Activated CD4-positive, alpha-beta T cell treated with anti-CD3 and anti-CD28 coated beads, Interleukin-2, amount 10 ng/mL, durations not matched to agents 7 days and 5 days (primary cell): ENCODE measurements around the gene TAF1L. TPM values are rescaled to one million over a fixed set of nuclear protein-coding genes. Genes with fewer than 3 reads are reported as not detected.
"Not testable (repeated sequence)": the region's sequence is repeated elsewhere in the genome, so short reads cannot be mapped to it uniquely, and the experiment has no call there.

ENCODE experiments used
- CTCF ChIA-PET: fragments of 350-600 bp; sonication (Branson Sonifier 250); formaldehyde crosslinking; loops from one replicate; lab custom pipeline; 2021; ENCODE audit warnings: antibody characterized with exemption; lab: Charles Lee
- POLR2A ChIA-PET: fragments of 350-600 bp; sonication (Branson Sonifier 250); formaldehyde crosslinking; loops from one replicate; lab custom pipeline; 2021; ENCODE audit warnings: antibody characterized with exemption; lab: Charles Lee
- DNase-seq: peaks from one replicate; pipeline ENCODE4 v3.0.0-alpha.2; 2020
- H3K27ac Mint-ChIP-seq: one replicate; pipeline ENCODE4 v1.8.0; 2021; ENCODE audit warnings: mild to moderate bottlenecking, moderate library complexity, mixed read lengths
- H3K27me3 Mint-ChIP-seq: one replicate; pipeline ENCODE4 v1.8.0; 2021; ENCODE audit warnings: mixed read lengths
- H3K36me3 Mint-ChIP-seq: one replicate; pipeline ENCODE4 v1.8.0; 2021; ENCODE audit warnings: low read depth, mixed read lengths
- H3K4me1 Mint-ChIP-seq: one replicate; pipeline ENCODE4 v1.8.0; 2021; ENCODE audit warnings: mixed read lengths
- H3K4me3 Mint-ChIP-seq: one replicate; pipeline ENCODE4 v1.8.0; 2021; ENCODE audit warnings: mild to moderate bottlenecking, moderate library complexity, mixed read lengths
- H3K9me3 Mint-ChIP-seq: one replicate; pipeline ENCODE4 v1.8.0; 2021; ENCODE audit warnings: mixed read lengths
- total RNA-seq, 2 experiments: library from RNA; stranded (reverse); gene quantifications; one replicate each; pipeline ENCODE4 v1.2.3, GENCODE V29; 2021

Gene TAF1L
- total RNA-seq, 2 experiments from 2014 or later, result not detected

DNA sequence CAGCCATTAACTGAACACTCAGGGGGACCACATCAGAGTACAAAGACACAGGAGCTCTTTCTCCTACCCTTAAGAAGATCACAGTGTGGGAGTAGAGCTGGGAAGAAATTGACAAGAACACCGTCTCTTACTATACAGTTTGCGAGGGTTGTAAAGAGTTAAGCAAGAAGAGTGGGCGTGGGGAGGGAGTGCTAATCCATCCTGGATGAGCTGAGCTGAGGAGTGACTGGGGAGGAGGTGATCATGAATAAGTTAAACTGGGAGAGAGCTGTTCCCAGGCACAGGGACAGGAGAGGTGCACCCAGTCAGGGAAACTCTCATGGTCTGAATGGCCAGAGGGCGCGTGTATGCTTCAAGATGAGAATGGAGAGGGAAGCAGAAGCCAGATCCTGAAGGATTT, 17.2 kb downstream of the TAF1L start:
- no peaks in the 10 kb centered on the region for H3K36me3 Mint-ChIP-seq
- no peaks in the 10 kb centered on the region for H3K4me1 Mint-ChIP-seq
- no peak for DNase-seq
- no peak overlapping the region for H3K27ac Mint-ChIP-seq
- peaks cover 14% of the 10 kb centered on the region for H3K27me3 Mint-ChIP-seq
- ChIA-PET CTCF (no interaction called here), POLR2A (interaction anchor here (0.6 kb wide), 1 partner anchor 242 kb away, joined by 3 read pairs; no protein-coding TSS in a partner anchor)
- no peaks in the 10 kb centered on the region for H3K9me3 Mint-ChIP-seq
- no peak overlapping the region for H3K4me3 Mint-ChIP-seq

DNA sequence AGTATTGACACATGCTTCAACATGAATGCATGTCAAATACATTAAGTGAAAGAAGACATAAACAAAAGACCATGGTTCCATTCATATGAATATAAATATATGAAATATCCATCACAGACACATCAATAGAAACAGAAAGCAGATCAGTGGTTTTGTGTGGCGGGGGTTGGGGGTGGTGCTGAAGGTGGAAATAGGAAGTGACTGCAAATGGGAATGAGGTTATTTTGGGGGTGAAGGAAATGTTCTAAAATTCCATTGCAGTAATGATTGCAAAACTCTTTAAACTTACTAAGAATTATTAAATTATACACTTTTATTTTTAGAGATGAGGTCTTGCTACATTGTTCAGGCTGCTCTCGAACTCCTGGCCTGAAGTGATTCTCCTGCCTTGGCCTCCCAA, 28.7 kb downstream of the TAF1L start:
- ChIA-PET POLR2A (no interaction called here), CTCF (no interaction called here)
- H3K9me3 Mint-ChIP-seq, result no peaks in the 10 kb centered on the region
- H3K27me3 Mint-ChIP-seq, result peaks cover 11% of the 10 kb centered on the region
- no peak overlapping the region for H3K27ac Mint-ChIP-seq
- no peak for DNase-seq
- no peak overlapping the region for H3K4me3 Mint-ChIP-seq
- peaks cover 4% of the 10 kb centered on the region for H3K4me1 Mint-ChIP-seq
- H3K36me3 Mint-ChIP-seq, result no peaks in the 10 kb centered on the region

DNA sequence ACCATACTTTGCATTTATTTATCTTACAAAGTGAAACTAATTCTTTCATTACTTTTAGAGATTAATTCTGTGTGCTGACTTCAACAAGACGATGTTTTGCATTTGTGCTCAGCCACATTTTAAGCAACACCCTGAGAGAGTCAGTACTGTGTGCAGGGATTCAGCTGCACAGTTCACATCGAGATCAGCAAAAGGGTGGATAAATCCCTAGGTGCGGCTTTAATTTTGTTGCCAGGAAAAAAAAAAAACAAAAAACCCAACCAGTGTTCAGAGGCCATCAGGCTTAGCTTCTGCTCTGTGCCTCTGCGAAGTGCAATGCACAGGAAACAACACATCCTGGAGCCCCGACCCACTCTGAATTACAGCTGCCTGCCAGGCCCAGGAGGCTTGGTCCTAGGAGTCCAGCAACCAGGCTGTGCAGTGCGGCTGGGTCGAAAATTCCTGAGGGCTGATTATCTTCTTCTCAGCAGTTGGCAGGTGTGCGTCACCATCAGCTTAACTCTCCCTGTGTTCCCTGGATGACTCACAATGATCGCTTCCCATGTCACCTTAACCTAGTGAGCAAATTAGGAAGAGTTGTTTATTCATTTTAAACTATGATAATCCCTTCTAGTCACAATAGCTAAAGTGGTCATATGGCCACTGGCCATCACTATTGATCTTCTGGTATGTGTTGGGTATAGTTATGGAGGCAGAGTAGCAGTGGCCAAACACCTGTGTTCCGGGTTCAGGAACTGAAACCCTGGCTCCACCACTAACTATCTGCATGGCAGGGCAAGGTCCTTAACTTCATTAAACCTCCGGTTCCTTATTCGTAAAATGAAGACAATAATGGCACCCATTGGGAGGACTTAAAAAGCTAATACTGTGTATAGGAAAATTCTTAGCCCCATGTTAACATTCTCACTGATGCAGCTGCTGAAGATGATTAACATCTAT, 31.3 kb downstream of the TAF1L start:
- no peak overlapping the region for H3K27ac Mint-ChIP-seq
- no peak for DNase-seq
- H3K9me3 Mint-ChIP-seq, result no peaks in the 10 kb centered on the region
- ChIA-PET CTCF (interaction anchor here (0.6 to 0.7 kb wide), 3 partner anchors 74 to 157 kb away, joined by 3 read pairs; no protein-coding TSS in a partner anchor), POLR2A (no interaction called here)
- peaks cover 4% of the 10 kb centered on the region for H3K4me1 Mint-ChIP-seq
- no peaks in the 10 kb centered on the region for H3K36me3 Mint-ChIP-seq
- peaks cover 26% of the 10 kb centered on the region for H3K27me3 Mint-ChIP-seq
- H3K4me3 Mint-ChIP-seq, result no peak overlapping the region

DNA sequence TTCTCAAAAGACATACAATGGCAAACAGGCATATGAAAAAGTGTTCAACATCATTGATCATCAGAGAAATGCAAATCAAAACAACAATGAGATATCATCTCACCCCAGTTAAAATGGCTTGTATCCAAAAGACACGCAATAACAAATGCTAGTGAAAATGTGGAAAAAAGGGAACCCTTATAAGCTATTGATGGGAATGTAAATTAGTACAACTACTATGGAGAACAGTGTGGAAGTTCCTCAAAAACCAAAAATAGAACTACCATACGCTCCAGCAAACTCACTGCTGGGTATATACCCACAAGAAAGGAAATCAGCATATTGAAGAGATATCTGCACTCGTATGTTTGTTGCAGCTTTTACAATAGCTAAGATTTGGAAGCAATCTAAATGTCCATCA, 36.4 kb downstream of the TAF1L start:
- POLR2A ChIA-PET, DNase-seq, CTCF ChIA-PET, H3K27ac Mint-ChIP-seq, H3K4me3 Mint-ChIP-seq, H3K9me3 Mint-ChIP-seq, H3K4me1 Mint-ChIP-seq, H3K36me3 Mint-ChIP-seq: not testable (repeated sequence)
- H3K27me3 Mint-ChIP-seq, result peaks cover 31% of the 10 kb centered on the region

DNA sequence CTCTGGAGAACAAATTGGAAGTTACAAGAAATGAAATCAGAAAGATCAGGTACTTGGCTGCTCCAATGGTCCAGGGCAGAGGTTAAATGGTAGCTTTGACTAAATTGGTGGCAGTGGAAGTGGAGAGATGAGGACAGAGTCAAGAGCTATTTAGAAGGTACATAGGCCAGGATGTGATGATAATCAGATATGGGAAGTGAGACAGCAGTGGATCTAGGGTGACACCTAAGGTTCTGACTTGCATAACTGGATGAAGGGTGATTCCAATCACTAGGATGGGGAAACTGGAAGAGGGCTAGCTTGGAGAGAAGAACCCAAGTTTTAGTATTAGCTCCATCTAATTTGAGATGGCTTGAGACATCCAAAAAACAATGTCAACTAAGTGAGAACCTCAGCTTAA, 38.5 kb downstream of the TAF1L start:
- no peak for DNase-seq
- ChIA-PET CTCF (no interaction called here), POLR2A (no interaction called here)
- Mint-ChIP-seq H3K27ac (no peak overlapping the region), H3K4me3 (no peak overlapping the region), H3K4me1 (peaks cover 1% of the 10 kb centered on the region), H3K27me3 (peaks cover 29% of the 10 kb centered on the region), H3K36me3 (no peaks in the 10 kb centered on the region), H3K9me3 (no peaks in the 10 kb centered on the region)

DNA sequence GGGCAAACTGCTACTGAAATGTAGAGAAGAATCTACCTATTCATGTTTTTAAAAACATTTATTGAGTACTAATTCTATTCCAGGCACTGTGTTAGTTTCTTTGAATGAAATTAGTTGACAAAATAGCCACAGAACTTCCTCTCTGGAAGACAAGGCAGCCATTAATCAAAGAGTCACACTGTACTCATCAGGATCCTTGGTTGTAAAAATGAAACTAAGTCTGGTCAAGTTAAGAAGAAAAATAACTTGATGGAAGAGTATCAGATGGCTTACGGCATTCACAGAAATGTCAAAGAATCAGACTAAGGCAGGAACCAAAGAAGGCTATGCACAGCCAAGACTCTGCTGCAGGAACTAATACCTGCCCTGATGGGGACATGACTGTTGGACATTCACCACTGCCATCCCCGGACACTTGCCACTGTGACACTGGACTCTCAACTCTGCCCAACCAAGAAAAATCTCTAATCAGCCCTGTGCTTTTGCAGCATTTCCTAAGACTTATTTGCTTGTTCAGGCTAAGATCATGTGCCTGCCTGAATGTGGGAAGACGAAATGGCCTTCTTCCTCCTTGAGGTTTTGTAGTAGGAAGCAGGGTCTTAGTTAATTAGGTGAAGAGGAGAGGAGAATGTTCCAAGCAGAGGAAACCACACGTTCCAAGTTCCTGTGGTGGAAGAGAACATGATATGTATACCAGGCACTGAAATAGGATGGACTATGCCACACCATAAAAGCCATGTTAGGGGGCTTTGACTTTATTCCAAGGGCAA, 39.2 kb downstream of the TAF1L start:
- H3K27me3 Mint-ChIP-seq, result peaks cover 25% of the 10 kb centered on the region
- H3K4me1 Mint-ChIP-seq, result peaks cover 1% of the 10 kb centered on the region
- no peak for DNase-seq
- POLR2A ChIA-PET, result no interaction called here
- H3K27ac Mint-ChIP-seq, result no peak overlapping the region
- H3K4me3 Mint-ChIP-seq, result no peak overlapping the region
- H3K9me3 Mint-ChIP-seq, result no peaks in the 10 kb centered on the region
- CTCF ChIA-PET, result no interaction called here
- no peaks in the 10 kb centered on the region for H3K36me3 Mint-ChIP-seq

DNA sequence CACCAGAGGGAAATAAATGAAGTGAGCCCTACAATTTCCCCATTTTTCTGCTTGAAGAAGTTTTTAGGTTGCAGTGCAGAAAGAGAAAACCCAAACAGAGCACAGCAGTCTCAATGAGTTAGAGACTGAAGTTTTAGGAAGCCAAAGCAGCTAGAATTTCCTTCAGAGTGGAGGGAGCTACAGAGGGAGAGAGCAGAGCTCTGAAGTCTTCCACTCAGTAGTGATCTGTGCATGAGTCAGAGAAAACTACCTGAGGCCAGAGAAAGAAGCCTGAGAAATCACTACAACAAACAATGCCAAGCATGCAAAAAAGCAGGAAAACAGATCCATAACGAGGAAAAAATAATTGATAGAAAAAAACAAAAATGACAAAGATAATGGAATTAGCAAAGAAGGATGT, 44.6 kb downstream of the TAF1L start:
- Mint-ChIP-seq H3K27ac (no peak overlapping the region), H3K27me3 (peaks cover 12% of the 10 kb centered on the region), H3K4me3 (no peak overlapping the region), H3K4me1 (peaks cover 1% of the 10 kb centered on the region), H3K9me3 (no peaks in the 10 kb centered on the region), H3K36me3 (no peaks in the 10 kb centered on the region)
- POLR2A ChIA-PET, result no interaction called here
- DNase-seq, result no peak
- CTCF ChIA-PET, result interaction anchor here (1.2 to 5.6 kb wide), 3 partner anchors 9 to 213 kb away, joined by 3 to 32 read pairs (median 5); no protein-coding TSS in a partner anchor

DNA sequence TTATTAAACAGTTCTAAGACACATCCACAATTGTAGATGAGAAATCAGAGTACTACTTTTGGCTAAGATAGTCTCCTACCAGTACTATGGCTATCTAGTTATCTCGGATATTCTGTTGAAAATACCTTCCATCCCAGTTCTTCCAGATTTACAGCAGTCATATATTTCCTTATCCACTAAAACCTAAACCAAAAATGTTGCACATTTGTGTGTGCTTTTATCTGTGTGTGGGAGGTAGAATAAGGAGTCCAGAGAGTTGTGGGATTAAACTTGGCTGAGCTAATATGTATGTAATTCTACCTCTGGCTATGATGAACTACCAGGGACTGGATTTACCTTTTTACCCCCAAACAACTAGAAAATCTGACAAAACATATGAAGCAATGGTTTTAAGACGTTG, 45.0 kb downstream of the TAF1L start:
- Mint-ChIP-seq H3K27ac (no peak overlapping the region), H3K36me3 (no peaks in the 10 kb centered on the region), H3K27me3 (peaks cover 16% of the 10 kb centered on the region), H3K4me1 (no peaks in the 10 kb centered on the region), H3K4me3 (no peak overlapping the region), H3K9me3 (no peaks in the 10 kb centered on the region)
- POLR2A ChIA-PET, result no interaction called here
- CTCF ChIA-PET, result interaction anchor here (1.2 to 5.6 kb wide), 4 partner anchors 9 to 213 kb away, joined by 3 to 32 read pairs (median 4); no protein-coding TSS in a partner anchor
- DNase-seq, result no peak

DNA sequence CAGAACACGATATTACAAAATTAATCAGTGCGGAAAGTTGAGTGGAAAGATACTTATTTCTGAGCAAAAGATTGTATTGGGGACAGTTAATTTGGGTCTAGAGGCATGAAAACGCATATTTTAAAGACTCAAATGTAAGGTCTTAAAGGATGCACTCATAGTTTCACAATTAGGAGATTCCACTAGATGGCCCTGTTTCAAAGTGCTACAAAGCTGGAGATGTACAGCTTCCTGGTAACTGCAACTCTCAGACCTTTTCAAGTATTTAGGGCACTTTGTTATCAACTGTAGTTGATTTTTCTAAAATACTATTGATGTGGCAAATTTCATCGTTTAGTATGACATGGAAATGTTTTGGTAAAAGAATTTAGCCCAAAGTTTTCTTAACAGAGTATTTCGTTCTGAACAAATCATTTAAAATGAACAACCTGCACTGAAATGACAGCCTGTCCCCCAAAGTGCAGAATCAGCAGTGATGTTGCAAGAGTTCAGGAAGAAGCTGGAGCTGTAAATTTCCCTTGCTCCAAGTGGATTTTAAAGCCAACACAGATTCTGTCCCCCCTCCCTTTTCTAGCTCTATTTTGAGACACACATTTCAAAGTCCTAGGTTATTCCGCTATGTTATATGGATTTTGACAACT, 46.3 kb downstream of the TAF1L start:
- CTCF ChIA-PET, result interaction anchor here (1.4 to 5.6 kb wide), 2 partner anchors 12 to 211 kb away, joined by 3 to 32 read pairs; no protein-coding TSS in a partner anchor

DNA sequence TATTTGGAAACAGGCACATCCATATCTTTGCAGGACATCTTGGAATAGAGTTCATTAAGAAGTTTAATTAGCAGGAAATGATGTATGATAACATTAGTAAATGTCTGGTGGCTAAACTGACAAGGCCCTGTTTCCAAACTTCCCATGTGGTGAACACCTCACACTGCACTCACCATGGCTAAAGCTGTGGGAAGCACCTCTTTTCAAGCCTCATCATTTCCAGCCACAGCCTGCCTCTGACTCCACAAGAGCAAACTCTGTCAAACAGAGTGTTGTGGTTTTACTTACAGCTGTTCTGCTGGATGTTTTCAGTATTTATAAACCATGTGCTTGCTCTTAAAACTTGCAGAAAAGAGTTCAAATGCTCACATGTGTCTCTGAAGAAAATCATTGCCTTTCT, 47.6 kb downstream of the TAF1L start:
- DNase-seq, result no peak
- ChIA-PET CTCF (interaction anchor here (5.6 kb wide), 1 partner anchor 210 kb away, joined by 32 read pairs; no protein-coding TSS in a partner anchor), POLR2A (no interaction called here)
- H3K27me3 Mint-ChIP-seq, result peaks cover 21% of the 10 kb centered on the region
- no peaks in the 10 kb centered on the region for H3K4me1 Mint-ChIP-seq
- H3K27ac Mint-ChIP-seq, result no peak overlapping the region
- no peaks in the 10 kb centered on the region for H3K9me3 Mint-ChIP-seq
- no peak overlapping the region for H3K4me3 Mint-ChIP-seq
- no peaks in the 10 kb centered on the region for H3K36me3 Mint-ChIP-seq

More for the DNA sequence above, 46.3 kb downstream of the TAF1L start:
- DNase-seq, result no peak
- H3K27ac Mint-ChIP-seq, result no peak overlapping the region
- no peaks in the 10 kb centered on the region for H3K9me3 Mint-ChIP-seq
- no peaks in the 10 kb centered on the region for H3K4me1 Mint-ChIP-seq
- no peaks in the 10 kb centered on the region for H3K36me3 Mint-ChIP-seq
- peaks cover 21% of the 10 kb centered on the region for H3K27me3 Mint-ChIP-seq
- POLR2A ChIA-PET, result no interaction called here
- H3K4me3 Mint-ChIP-seq, result no peak overlapping the region

DNA sequence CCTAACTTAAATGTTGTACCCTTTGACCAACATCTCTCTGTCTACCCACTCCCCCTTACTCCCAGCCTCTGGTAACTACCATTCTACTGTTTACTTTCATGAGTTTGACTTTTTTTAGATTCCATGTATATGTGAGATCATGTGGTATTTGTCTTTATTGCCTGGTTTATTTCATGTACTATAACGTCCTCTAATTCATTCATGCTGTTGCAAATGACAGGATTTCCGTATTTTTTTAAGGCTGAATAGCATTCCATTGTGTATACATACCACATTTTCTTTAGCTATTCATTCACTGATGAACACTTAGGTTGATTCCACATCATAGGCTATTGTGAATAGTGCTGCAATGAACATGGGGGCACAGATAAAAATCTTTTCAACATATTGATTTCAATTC, 50.7 kb downstream of the TAF1L start:
- ChIA-PET CTCF (no interaction called here), POLR2A (no interaction called here)
- DNase-seq, result no peak
- H3K36me3 Mint-ChIP-seq, result no peaks in the 10 kb centered on the region
- H3K4me1 Mint-ChIP-seq, result peaks cover 1% of the 10 kb centered on the region
- no peaks in the 10 kb centered on the region for H3K9me3 Mint-ChIP-seq
- no peak overlapping the region for H3K4me3 Mint-ChIP-seq
- no peak overlapping the region for H3K27ac Mint-ChIP-seq
- peaks cover 20% of the 10 kb centered on the region for H3K27me3 Mint-ChIP-seq

DNA sequence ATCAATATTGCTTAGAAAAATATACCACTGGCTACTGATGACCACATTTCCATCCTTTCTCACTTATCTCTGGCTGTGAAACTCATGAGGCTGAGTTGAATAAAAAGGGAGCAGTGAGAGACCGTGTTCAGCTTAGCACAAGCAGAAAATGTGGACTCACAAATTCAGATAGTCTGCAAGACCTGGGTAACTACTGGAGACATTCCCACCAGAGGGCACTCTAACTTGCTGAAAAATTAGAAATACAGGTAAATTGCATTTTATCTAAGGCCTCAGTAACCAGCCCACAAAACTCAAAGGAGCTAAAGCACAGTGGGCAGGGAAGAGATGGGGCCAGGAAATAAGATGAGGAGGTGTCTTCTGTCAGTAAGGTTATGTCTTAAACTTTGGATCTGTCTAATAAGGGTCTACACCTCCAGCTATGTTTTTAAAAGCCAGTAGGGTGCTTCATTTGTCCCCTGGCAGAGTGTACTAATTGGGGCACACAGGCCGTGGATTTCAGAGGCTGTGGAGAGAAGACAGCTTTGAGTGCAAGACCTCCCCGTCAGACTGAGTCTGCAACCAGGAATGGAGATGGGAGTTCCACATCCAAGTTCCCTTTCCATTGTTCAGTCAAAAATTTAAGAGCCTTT, 53.8 kb downstream of the TAF1L start:
- DNase-seq, result peak; percentile 60
- H3K27me3 Mint-ChIP-seq, result peaks cover 21% of the 10 kb centered on the region
- H3K4me3 Mint-ChIP-seq, result no peak overlapping the region
- H3K27ac Mint-ChIP-seq, result no peak overlapping the region
- POLR2A ChIA-PET, result no interaction called here
- no peaks in the 10 kb centered on the region for H3K9me3 Mint-ChIP-seq
- CTCF ChIA-PET, result interaction anchor here (1.0 to 5.0 kb wide), 7 partner anchors 9 to 389 kb away, joined by 3 to 94 read pairs (median 5); partner anchors contain the start of gene RIGI
- peaks cover 1% of the 10 kb centered on the region for H3K4me1 Mint-ChIP-seq
- H3K36me3 Mint-ChIP-seq, result no peaks in the 10 kb centered on the region
